ENCODE data around the gene MAG.

DNA sequence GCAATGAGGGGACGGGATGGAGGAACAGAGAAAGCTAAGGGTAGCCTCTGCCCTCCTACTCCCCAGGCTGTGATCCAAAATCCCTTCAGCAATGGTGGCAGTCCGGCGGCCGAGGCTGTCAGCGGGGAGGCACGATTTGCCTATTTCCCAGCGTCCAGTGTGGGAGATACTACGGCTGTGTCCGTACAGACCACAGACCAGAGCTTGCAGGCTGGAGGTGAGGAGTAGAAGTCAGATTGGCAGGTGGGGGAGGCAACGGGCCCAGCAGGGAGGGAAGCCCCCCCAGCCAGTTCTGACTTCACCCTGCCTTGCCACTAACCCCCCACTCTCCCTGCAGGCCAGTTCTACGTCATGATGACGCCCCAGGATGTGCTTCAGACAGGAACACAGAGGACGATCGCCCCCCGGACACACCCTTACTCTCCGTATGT, 21.6 kb upstream of the MAG start:
- TF ChIP-seq, protein P1, sequence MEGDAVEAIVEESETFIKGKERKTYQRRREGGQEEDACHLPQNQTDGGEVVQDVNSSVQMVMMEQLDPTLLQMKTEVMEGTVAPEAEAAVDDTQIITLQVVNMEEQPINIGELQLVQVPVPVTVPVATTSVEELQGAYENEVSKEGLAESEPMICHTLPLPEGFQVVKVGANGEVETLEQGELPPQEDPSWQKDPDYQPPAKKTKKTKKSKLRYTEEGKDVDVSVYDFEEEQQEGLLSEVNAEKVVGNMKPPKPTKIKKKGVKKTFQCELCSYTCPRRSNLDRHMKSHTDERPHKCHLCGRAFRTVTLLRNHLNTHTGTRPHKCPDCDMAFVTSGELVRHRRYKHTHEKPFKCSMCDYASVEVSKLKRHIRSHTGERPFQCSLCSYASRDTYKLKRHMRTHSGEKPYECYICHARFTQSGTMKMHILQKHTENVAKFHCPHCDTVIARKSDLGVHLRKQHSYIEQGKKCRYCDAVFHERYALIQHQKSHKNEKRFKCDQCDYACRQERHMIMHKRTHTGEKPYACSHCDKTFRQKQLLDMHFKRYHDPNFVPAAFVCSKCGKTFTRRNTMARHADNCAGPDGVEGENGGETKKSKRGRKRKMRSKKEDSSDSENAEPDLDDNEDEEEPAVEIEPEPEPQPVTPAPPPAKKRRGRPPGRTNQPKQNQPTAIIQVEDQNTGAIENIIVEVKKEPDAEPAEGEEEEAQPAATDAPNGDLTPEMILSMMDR (tag by site-specific recombination; IDR thresholded peaks at IDR 0.05): no peak
- TF ChIP-seq ZNF350 (tag by site-specific recombination; IDR thresholded peaks at IDR 0.05): no peak
- TF ChIP-seq SETDB1 (IDR thresholded peaks at IDR 0.05; ENCODE audit: insufficient read length, low read length): no peak
- TF ChIP-seq, protein P2, sequence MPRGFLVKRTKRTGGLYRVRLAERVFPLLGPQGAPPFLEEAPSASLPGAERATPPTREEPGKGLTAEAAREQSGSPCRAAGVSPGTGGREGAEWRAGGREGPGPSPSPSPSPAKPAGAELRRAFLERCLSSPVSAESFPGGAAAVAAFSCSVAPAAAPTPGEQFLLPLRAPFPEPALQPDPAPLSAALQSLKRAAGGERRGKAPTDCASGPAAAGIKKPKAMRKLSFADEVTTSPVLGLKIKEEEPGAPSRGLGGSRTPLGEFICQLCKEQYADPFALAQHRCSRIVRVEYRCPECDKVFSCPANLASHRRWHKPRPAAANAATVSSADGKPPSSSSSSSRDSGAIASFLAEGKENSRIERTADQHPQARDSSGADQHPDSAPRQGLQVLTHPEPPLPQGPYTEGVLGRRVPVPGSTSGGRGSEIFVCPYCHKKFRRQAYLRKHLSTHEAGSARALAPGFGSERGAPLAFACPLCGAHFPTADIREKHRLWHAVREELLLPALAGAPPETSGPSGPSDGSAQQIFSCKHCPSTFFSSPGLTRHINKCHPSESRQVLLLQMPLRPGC (tag by site-specific recombination; IDR thresholded peaks at IDR 0.05): no peak
- no peak for TF ChIP-seq ZNF391 (tag by site-specific recombination; IDR thresholded peaks at IDR 0.05; ENCODE audit: borderline replicate concordance, low read depth)
- TF ChIP-seq ZBTB1 (tag by site-specific recombination; IDR thresholded peaks at IDR 0.05): no peak
- TF ChIP-seq, protein P3, sequence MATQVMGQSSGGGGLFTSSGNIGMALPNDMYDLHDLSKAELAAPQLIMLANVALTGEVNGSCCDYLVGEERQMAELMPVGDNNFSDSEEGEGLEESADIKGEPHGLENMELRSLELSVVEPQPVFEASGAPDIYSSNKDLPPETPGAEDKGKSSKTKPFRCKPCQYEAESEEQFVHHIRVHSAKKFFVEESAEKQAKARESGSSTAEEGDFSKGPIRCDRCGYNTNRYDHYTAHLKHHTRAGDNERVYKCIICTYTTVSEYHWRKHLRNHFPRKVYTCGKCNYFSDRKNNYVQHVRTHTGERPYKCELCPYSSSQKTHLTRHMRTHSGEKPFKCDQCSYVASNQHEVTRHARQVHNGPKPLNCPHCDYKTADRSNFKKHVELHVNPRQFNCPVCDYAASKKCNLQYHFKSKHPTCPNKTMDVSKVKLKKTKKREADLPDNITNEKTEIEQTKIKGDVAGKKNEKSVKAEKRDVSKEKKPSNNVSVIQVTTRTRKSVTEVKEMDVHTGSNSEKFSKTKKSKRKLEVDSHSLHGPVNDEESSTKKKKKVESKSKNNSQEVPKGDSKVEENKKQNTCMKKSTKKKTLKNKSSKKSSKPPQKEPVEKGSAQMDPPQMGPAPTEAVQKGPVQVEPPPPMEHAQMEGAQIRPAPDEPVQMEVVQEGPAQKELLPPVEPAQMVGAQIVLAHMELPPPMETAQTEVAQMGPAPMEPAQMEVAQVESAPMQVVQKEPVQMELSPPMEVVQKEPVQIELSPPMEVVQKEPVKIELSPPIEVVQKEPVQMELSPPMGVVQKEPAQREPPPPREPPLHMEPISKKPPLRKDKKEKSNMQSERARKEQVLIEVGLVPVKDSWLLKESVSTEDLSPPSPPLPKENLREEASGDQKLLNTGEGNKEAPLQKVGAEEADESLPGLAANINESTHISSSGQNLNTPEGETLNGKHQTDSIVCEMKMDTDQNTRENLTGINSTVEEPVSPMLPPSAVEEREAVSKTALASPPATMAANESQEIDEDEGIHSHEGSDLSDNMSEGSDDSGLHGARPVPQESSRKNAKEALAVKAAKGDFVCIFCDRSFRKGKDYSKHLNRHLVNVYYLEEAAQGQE (tag by site-specific recombination; IDR thresholded peaks at IDR 0.05): no peak
- TF ChIP-seq, protein P4, sequence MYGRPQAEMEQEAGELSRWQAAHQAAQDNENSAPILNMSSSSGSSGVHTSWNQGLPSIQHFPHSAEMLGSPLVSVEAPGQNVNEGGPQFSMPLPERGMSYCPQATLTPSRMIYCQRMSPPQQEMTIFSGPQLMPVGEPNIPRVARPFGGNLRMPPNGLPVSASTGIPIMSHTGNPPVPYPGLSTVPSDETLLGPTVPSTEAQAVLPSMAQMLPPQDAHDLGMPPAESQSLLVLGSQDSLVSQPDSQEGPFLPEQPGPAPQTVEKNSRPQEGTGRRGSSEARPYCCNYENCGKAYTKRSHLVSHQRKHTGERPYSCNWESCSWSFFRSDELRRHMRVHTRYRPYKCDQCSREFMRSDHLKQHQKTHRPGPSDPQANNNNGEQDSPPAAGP (tag by site-specific recombination; IDR thresholded peaks at IDR 0.05): no peak
- TF ChIP-seq, protein P5, sequence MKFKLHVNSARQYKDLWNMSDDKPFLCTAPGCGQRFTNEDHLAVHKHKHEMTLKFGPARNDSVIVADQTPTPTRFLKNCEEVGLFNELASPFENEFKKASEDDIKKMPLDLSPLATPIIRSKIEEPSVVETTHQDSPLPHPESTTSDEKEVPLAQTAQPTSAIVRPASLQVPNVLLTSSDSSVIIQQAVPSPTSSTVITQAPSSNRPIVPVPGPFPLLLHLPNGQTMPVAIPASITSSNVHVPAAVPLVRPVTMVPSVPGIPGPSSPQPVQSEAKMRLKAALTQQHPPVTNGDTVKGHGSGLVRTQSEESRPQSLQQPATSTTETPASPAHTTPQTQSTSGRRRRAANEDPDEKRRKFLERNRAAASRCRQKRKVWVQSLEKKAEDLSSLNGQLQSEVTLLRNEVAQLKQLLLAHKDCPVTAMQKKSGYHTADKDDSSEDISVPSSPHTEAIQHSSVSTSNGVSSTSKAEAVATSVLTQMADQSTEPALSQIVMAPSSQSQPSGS (tag by site-specific recombination; IDR thresholded peaks at IDR 0.05; ENCODE audit: low read depth): no peak
- no peak for TF ChIP-seq ZNF660 (tag by site-specific recombination; IDR thresholded peaks at IDR 0.05)
- TF ChIP-seq TCF7L2 (IDR thresholded peaks at IDR 0.05; ENCODE audit: borderline replicate concordance, low read depth, low read length): no peak
